ENCODE measurements around the gene GPR171.
A peak's percentile ranks its signal among the peaks of the same experiment; 100 is the strongest.
"Not testable (repeated sequence)": the region's sequence is repeated elsewhere in the genome, so short reads cannot be mapped to it uniquely, and the experiment has no call there.

The GPR171 gene

GRCh38 chr3:151171145-151171757, 31.8 kb downstream of the GPR171 start:
- DNase-seq = no peak

DNA sequence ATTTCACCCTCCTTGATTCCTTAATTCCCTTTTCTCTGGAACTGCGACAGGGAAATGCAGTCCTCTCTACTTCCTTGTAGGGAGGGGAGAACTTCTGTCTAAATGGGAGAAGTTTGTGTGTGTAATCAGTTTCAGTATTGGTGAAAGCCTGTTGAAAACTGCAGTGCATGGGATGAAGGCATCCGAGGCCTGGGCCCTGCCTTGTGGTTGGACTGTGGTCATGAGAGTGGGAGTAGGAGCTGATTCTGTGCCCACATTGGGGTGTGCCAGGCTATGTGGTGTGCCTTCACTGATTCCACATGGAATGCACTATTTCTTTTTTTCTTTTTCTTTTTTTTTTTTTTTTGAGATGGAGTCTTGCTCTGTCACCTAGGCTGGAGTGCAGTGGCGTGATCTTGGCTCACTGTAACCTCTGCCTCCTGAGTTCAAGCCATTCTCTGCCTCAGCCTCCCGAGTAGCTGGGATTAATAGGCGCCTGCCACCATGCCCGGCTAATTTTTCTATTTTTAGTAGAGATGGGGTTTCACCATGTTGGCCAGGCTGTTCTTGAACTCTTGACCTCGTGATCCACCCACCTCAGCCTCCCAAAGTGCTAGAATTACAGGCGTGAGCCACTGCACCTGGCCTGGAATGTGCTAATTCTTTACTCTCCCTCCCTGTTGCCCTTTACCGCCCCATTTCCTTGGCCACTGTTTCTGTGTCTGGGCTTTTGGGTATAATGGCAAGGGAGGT, 32.9 kb downstream of the GPR171 start:
- DNase-seq = not testable (repeated sequence)

DNA sequence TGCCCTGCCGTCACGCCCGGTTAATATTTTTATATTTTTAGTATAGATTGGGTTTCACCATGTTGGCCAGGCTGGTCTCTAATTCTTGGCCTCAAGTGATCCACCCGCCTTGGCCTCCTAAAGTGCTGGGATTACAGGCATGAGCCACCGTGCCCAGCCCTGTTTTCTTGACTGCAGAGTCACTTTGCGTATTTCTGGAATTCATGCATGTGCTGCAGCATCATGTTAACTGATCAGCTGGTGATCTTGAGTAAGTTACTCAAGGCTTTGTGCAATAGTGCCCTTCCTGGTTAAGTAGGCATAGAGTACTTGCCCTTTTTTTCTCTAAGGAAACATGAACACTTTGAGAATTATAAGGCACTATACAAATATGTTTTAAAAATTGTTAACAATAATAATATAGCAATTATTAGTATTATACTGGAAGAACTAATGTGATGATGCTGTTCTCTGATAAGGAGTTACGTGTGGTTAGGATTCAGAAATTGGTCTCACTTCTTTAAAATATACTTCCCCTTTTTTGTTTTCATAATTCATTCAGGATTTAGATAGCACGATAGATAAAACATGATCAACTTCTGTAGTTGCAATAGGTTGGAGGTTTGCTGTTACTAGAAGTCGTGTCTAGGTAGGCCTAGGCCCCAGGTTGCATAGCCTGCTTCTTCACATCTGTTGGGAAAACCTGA, 33.6 kb downstream of the GPR171 start:
- no peak for DNase-seq

DNA sequence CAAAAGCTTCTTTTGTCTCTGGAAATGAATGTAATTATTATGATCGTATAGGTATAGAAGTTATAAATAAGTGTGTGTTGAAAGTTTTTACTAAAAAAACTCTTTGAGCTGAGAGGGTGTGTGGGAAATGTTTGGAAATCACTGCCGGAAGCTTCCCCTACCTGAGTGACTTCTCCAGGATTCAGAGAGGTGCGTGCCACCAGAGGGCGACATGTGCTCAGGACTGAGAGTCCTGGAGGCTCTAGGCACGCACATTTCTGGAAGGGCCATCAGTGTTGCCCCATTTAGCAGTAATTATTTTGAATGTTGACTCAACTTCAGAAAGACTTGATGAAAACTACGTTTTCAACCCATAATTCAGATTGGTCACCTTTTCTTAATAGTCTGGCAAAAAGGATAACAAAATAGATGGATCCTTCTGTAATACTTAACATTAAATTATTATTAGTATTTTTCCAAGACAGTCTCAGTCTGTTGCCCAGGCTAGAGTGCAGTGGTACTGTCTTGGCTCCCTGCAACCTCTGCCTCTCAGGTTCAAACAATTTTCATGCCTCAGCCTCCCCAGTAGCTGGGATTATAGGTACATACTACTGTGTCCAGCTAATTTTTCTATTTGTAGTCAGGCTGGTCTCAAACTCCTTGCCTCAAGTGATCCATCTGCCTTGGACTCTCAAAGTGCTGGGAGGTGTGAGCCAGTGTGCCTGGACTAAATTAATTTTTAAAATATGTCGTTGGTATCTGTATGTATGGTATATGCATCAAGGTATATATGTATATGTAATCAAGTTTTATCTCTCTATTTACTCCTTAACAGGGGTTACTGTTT, 34.5 kb downstream of the GPR171 start:
- DNase-seq = peak; percentile 83

- DNase-seq = no peak
Measured at GRCh38 chr3:151166161-151166560, 36.9 kb downstream of the GPR171 start.

DNA sequence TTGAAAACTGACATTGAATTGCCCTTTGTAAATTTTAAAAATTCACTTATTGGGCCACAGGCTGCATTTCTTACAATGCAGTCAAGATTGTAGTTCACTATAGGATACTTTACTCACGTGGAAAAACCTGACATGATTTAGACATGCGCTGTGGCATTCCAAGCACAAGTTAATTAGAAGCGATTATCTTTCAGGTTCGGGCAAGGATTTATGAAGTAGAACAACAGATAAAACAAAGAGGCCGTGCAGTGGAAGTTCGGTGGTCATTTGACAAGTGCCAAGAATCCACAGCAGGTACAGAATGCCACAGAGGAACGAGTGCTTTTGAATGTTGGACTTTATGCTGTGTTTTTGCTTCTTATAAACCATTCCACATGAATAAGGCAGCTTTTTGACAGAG, 37.8 kb downstream of the GPR171 start:
- DNase-seq = no peak

- no peak for DNase-seq
Measured at GRCh38 chr3:151159806-151160205, 43.2 kb downstream of the GPR171 start.

GRCh38 chr3:151156618-151157216, 46.3 kb downstream of the GPR171 start:
- DNase-seq = peak; percentile 81

DNA sequence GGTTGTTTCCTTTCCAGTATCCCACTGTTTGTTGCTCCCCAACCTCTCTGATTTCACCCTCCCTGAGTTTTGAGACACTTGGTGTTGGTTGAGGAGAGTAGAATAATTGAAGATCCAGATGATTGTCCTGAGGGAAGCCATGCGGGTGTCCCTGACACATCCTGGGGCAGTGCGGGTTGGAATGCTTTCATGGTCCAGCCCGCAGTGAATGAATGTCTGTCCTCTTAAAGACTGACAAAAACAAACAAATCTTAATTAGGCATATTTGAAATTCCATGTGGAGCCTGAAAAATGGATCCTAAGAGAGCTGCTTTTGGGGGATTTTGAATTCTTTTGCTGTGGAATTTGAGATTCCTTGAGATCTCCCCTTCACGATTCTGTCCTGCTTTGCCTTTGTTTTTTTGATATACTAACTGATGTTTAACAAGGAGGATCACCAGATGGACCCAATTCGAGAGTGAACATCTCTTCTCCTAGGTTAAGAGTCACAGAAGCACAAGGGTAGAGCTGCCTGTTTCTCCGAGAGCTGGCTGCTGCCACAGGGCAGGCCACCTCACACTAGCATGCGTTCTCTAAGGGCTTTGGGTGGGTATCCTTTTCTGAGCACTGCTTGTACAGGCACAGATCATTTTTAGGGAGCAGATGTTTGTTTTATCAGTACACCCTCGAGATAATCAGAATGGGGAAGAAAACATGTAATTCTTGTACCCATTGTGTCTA, 47.4 kb downstream of the GPR171 start:
- no peak for DNase-seq

- DNase-seq = no peak
Measured at GRCh38 chr3:151154566-151154965, 48.5 kb downstream of the GPR171 start.

GRCh38 chr3:151152455-151153079, 50.4 kb downstream of the GPR171 start:
- no peak for DNase-seq

All from COR-L47 (cell line).